ENCODE measurements around the gene LSM12.

The LSM12 gene

DNA sequence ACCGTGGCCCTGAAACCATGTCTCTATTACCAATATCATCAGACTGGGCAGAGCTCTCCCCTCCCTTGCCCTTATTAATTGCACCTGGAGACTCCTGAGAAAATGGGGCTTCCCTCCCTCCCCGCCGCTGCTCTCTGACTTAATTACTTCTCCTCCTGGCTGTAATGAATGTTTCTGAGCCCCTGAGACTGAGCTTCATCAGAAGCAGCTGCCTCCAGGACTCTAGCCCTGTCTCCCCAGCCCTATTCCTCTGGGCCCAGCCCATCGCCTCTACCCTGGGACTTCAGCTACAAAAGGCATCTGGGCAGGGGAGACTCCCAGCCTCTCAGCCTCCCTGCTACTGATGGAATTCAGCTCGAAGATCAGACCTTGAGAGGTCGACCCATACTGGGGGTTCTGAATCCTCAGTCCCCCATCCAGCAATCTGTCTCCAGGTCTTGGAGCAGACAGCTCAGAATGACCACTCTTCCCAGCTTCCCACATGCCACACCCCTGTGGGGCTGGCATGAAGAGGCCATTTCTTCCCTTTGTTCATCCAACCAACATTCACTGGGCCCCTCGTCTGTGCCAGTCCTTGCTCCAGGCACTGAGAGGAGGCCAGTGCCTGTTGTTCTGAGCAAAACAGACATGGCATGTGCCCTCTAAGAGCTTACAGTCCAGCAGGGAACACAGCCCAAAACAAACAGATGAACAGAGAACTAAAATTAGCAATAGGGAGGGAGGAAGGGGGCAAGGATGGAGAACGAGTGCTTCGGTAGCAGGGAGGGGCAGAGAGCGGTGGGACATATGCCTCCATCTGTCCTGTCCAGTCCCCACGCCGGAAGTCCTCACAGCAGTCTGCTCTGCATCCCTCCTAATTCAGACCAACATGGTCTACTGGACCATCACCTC lies 79.1 kb downstream of the LSM12 start:
- DNase-seq (ENCODE audit: low read depth in 2 of 2) = no peak

DNA sequence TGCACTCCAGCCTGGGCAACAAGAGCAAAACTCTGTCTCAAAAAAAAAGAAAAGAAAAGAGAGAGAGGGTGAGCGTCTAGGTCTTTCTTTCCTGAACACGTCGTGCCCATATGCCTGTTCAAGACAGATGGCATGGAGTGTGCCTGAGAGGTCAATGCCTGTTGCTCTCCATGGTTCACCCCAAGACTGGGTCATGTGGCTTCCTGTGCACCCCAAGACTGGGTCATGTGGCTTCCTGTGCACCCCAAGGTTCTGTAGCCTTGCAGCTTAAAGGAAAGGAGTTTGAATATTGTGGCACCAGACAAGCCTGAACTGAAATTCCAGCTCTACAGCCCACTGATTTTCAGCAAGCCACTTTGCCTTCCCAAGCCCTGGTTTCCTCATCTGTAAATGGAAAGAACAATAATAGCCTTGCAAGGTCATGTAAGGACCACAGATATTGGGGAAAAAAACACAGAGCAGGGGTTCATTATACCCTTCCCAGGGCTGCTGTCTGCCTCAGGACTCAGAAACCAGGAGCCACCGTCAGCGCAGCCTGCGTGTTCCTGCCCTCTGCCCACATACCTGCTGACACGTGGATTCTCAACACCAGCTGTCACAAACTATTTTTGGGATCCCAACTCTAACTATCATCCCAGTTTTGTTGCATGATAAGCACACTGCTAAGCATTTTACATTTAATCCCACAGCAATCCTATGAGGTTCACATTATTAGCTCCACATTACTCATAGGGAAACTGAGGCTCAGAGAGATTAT lies 80.1 kb downstream of the LSM12 start:
- DNase-seq (ENCODE audit: low read depth in 2 of 2) = no peak

DNA sequence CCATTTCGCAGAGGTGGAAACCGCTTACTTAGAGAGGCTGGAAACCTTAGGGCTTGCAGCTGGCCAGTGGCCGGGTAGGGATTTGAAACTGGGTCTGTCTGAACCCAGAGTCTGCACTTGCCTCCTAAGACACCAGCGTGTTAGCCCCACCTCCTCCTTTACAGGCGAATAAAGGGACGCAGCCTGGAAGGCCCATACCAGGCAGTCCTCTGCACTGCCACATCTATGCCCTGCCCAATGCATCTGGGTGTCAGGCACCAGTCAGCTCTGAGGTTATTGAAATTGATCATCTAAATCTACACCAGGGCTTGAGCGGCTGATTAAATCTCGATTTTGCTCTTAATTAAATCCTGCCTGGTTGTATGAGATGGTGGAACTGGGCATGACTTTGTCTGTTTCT lies 82.0 kb downstream of the LSM12 start:
- no peak for DNase-seq (ENCODE audit: low read depth in 2 of 2)
